ENCODE results near the gene TMPRSS11F.

TMPRSS11F gene

GRCh38 chr4:68062501-68062900 is 67.2 kb downstream of the TMPRSS11F start:
- TF ChIP-seq EZH2phosphoT487 (conservative IDR thresholded peaks at IDR 0.05; ENCODE audit: low read length): no peak
- TF ChIP-seq CTCF (IDR thresholded peaks at IDR 0.05; ENCODE audit: insufficient read depth, low read length, poor library complexity, severe bottlenecking): no peak
- Histone ChIP-seq H3F3A (ENCODE audit: insufficient read depth) (no peaks in the 10 kb centered on the region), H4K20me1 (ENCODE audit: low read depth, low read length) (no peaks in the 10 kb centered on the region), H3K36me3 (ENCODE audit: low read length) (no peaks in the 10 kb centered on the region), H3K9me3 (ENCODE audit: insufficient read depth, low read length) (no peaks in the 10 kb centered on the region), H3K79me2 (ENCODE audit: insufficient read depth, low read length) (no peaks in the 10 kb centered on the region), H3K9me2 (replicated peaks; ENCODE audit: insufficient read depth, low read length) (no peaks in the 10 kb centered on the region), H3K9ac (ENCODE audit: low read length) (no peak overlapping the region), H3K4me3 (ENCODE audit: insufficient read depth, low read length, poor library complexity, severe bottlenecking) (no peak overlapping the region), H3K27me3 (ENCODE audit: low read length) (no peaks in the 10 kb centered on the region), H3K27ac (ENCODE audit: low read depth, low read length) (no peak overlapping the region), H2AFZ (ENCODE audit: low read depth, low read length, severe bottlenecking) (no peak overlapping the region), H3K4me2 (ENCODE audit: low read depth, low read length, poor library complexity, severe bottlenecking) (no peak overlapping the region)

DNA sequence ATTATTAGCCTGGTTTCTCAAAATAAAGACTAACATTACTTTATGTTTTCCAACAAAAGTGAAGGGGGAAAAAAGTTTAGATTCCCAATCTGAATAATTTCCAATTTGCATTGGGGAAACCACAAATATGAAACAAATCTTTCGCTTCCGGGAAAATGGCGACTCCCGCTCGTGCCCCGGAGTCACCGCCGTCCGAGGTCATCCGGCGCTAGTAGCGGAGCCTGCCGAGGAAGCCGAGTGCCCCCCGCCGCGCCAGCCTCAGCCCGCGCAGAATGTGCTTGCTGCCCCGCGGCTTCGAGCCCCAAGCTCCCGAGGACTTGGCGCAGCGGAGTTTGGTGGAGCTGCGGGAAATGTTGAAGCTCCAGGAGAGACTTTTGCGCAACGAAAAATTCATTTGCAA is 91.4 kb downstream of the TMPRSS11F start:
- Histone ChIP-seq H2AFZ (ENCODE audit: low read depth, low read length, severe bottlenecking) (no peak overlapping the region), H3K9me3 (ENCODE audit: insufficient read depth, low read length) (no peaks in the 10 kb centered on the region)
- TF ChIP-seq EZH2phosphoT487 (conservative IDR thresholded peaks at IDR 0.05; ENCODE audit: low read length) (no peak), CTCF (IDR thresholded peaks at IDR 0.05; ENCODE audit: insufficient read depth, low read length, poor library complexity, severe bottlenecking) (no peak)

GRCh38 chr4:68021185-68021584 is 108.5 kb downstream of the TMPRSS11F start:
- H3K4me2 ChIP-seq (ENCODE audit: low read depth, low read length, poor library complexity, severe bottlenecking): no peak overlapping the region
- H3K9me3 ChIP-seq (ENCODE audit: insufficient read depth, low read length): no peaks in the 10 kb centered on the region
- no peak overlapping the region for H2AFZ ChIP-seq (ENCODE audit: low read depth, low read length, severe bottlenecking)
- H3K4me3 ChIP-seq (ENCODE audit: insufficient read depth, low read length, poor library complexity, severe bottlenecking): no peak overlapping the region
- no peaks in the 10 kb centered on the region for H3F3A ChIP-seq (ENCODE audit: insufficient read depth)
- no peaks in the 10 kb centered on the region for H4K20me1 ChIP-seq (ENCODE audit: low read depth, low read length)
- H3K9ac ChIP-seq (ENCODE audit: low read length): no peak overlapping the region
- TF ChIP-seq EZH2phosphoT487 (conservative IDR thresholded peaks at IDR 0.05; ENCODE audit: low read length): no peak
- no peak for TF ChIP-seq CTCF (IDR thresholded peaks at IDR 0.05; ENCODE audit: insufficient read depth, low read length, poor library complexity, severe bottlenecking)
- no peaks in the 10 kb centered on the region for H3K27me3 ChIP-seq (ENCODE audit: low read length)
- H3K79me2 ChIP-seq (ENCODE audit: insufficient read depth, low read length): no peaks in the 10 kb centered on the region
- H3K9me2 ChIP-seq (replicated peaks; ENCODE audit: insufficient read depth, low read length): no peaks in the 10 kb centered on the region
- H3K27ac ChIP-seq (ENCODE audit: low read depth, low read length): no peak overlapping the region
- no peaks in the 10 kb centered on the region for H3K36me3 ChIP-seq (ENCODE audit: low read length)

More for the DNA sequence above, 91.4 kb downstream of the TMPRSS11F start:
- Histone ChIP-seq H3K27me3 (ENCODE audit: low read length) (no peaks in the 10 kb centered on the region), H4K20me1 (ENCODE audit: low read depth, low read length) (no peaks in the 10 kb centered on the region), H3K9ac (ENCODE audit: low read length) (no peak overlapping the region), H3K36me3 (ENCODE audit: low read length) (no peaks in the 10 kb centered on the region), H3K27ac (ENCODE audit: low read depth, low read length) (no peak overlapping the region), H3K79me2 (ENCODE audit: insufficient read depth, low read length) (no peaks in the 10 kb centered on the region), H3K4me2 (ENCODE audit: low read depth, low read length, poor library complexity, severe bottlenecking) (no peak overlapping the region), H3F3A (ENCODE audit: insufficient read depth) (no peaks in the 10 kb centered on the region), H3K4me3 (ENCODE audit: insufficient read depth, low read length, poor library complexity, severe bottlenecking) (no peak overlapping the region), H3K9me2 (replicated peaks; ENCODE audit: insufficient read depth, low read length) (no peaks in the 10 kb centered on the region)
